Mesenchymal stem cell (in vitro differentiated cells and primary cell): ENCODE data around the gene SECISBP2L. TPM values are rescaled to one million over a fixed set of nuclear protein-coding genes. Genes with fewer than 3 reads are reported as not detected.

Source experiments
- DNase-seq: peaks from one replicate; pipeline ENCODE4 v3.0.0-alpha.2; 2013
- H2AFZ ChIP-seq: one replicate; pipeline ENCODE4 v1.6.1; 2013; ENCODE audit warnings: low read depth, mild to moderate bottlenecking, control low read depth, inconsistent platforms, low read length, moderate library complexity
- H2AK5ac ChIP-seq: 2 replicates; pipeline ENCODE4 v1.6.1; 2013; ENCODE audit warnings: low read length, moderate library complexity, mild to moderate bottlenecking, inconsistent platforms; ENCODE audit not compliant: severe bottlenecking
- H2BK120ac ChIP-seq: one replicate; pipeline ENCODE4 v1.6.1; 2013; ENCODE audit warnings: low read depth, mild to moderate bottlenecking, inconsistent platforms, low read length, moderate library complexity
- H2BK12ac ChIP-seq, 2 experiments: one replicate each; pipeline ENCODE4 v1.6.1; 2013; ENCODE audit warnings: inconsistent platforms in 2 of 2, low read length in 2 of 2, mild to moderate bottlenecking in 2 of 2, moderate library complexity in 2 of 2, control low read depth in 1 of 2
- H2BK15ac ChIP-seq: one replicate; pipeline ENCODE4 v1.6.1; 2013; ENCODE audit warnings: mild to moderate bottlenecking, low read depth, inconsistent platforms; ENCODE audit not compliant: poor library complexity, severe bottlenecking
- H2BK5ac ChIP-seq: 2 replicates; pipeline ENCODE4 v1.6.1; 2013; ENCODE audit warnings: low read depth, mild to moderate bottlenecking, low read length, control low read depth, inconsistent platforms; ENCODE audit not compliant: poor library complexity, severe bottlenecking
- H3K14ac ChIP-seq, 2 experiments: one replicate each; pipeline ENCODE4 v1.6.1; 2013; ENCODE audit warnings: inconsistent platforms in 2 of 2, low read length in 2 of 2, control low read depth in 1 of 2, mild to moderate bottlenecking in 1 of 2, moderate library complexity in 1 of 2
- H3K18ac ChIP-seq, 2 experiments: one replicate each; pipeline ENCODE4 v1.6.1; 2013; ENCODE audit warnings: inconsistent platforms in 2 of 2, low read length in 2 of 2, control low read depth in 1 of 2, low read depth in 1 of 2, mild to moderate bottlenecking in 1 of 2
- H3K23ac ChIP-seq, 2 experiments: one replicate each; pipeline ENCODE4 v1.6.1; 2013; ENCODE audit warnings: inconsistent platforms in 2 of 2, low read length in 2 of 2, mild to moderate bottlenecking in 2 of 2, moderate library complexity in 2 of 2, control low read depth in 1 of 2
- H3K27ac ChIP-seq: 2 replicates; pipeline ENCODE4 v1.5.1; 2013; ENCODE audit warnings: mild to moderate bottlenecking, moderate library complexity, low read length, control low read depth, inconsistent platforms; ENCODE audit not compliant: poor library complexity, severe bottlenecking
- H3K27me3 ChIP-seq, 2 experiments: 2 replicates each; pipeline versions ENCODE4 v1.6.1 to v1.7.0; 2013; ENCODE audit warnings: low read length in 2 of 2, mild to moderate bottlenecking in 2 of 2, moderate library complexity in 2 of 2, control low read depth in 1 of 2, inconsistent platforms in 1 of 2; ENCODE audit not compliant: control insufficient read depth in 1 of 2, insufficient read depth in 1 of 2
- H3K36me3 ChIP-seq, 2 experiments: 2 replicates each; pipeline versions ENCODE4 v1.6.1 to v1.7.0; 2013; ENCODE audit warnings: low read length in 2 of 2, control low read depth in 1 of 2, inconsistent platforms in 1 of 2, low read depth in 1 of 2, mild to moderate bottlenecking in 1 of 2; ENCODE audit not compliant: insufficient read depth in 2 of 2, control insufficient read depth in 1 of 2
- H3K4ac ChIP-seq, 2 experiments: one replicate each; pipeline ENCODE4 v1.6.1; 2013; ENCODE audit warnings: inconsistent platforms in 2 of 2, low read length in 2 of 2, mild to moderate bottlenecking in 2 of 2, moderate library complexity in 2 of 2, control low read depth in 1 of 2, low read depth in 1 of 2
- H3K4me1 ChIP-seq: 2 replicates; pipeline ENCODE4 v1.6.1; 2013; ENCODE audit warnings: low read depth, low read length, control low read depth; ENCODE audit not compliant: control insufficient read depth, insufficient read depth
- H3K4me2 ChIP-seq: 2 replicates; pipeline ENCODE4 v1.6.1; 2013; ENCODE audit warnings: low read length, mild to moderate bottlenecking, inconsistent platforms; ENCODE audit not compliant: poor library complexity, severe bottlenecking
- H3K4me3 ChIP-seq, 2 experiments: 2 replicates each; pipeline versions ENCODE4 v1.5.1 to v1.7.0; 2013; ENCODE audit warnings: low read length in 2 of 2, mild to moderate bottlenecking in 2 of 2, control low read depth in 1 of 2, low read depth in 1 of 2; ENCODE audit not compliant: insufficient read depth in 1 of 2
- H3K79me1 ChIP-seq: replicated peaks from 2 replicates; pipeline ENCODE4 v1.6.1; 2013; ENCODE audit warnings: mild to moderate bottlenecking, control low read depth, low read length, inconsistent platforms; ENCODE audit not compliant: poor library complexity, severe bottlenecking
- H3K9ac ChIP-seq: 2 replicates; pipeline ENCODE4 v1.7.0; 2013; ENCODE audit warnings: mild to moderate bottlenecking, low read length, moderate library complexity
- H3K9me3 ChIP-seq: 2 replicates; pipeline ENCODE4 v1.7.0; 2013; ENCODE audit warnings: mild to moderate bottlenecking, low read length; ENCODE audit not compliant: control insufficient read depth
- H4K8ac ChIP-seq: one replicate; pipeline ENCODE4 v1.6.1; 2013; ENCODE audit warnings: inconsistent platforms, mild to moderate bottlenecking, low read length, moderate library complexity
- H4K91ac ChIP-seq: one replicate; pipeline ENCODE4 v1.6.1; 2013; ENCODE audit warnings: mild to moderate bottlenecking, low read length, inconsistent platforms
- WGBS: methylation state at CpG from one replicate; pipeline ENCODE4 v1.1.7; 2013; ENCODE audit warnings: mixed read lengths; 5-methylcytosine and 5-hydroxymethylcytosine counted together
- small RNA-seq: library from polyadenylated mRNA; stranded (forward); fragments of <200 nt; extraction: miRNeasy Mini kit (QIAGEN cat#:217004); gene quantifications from one replicate; pipeline ENCODE3, GENCODE V24; 2013; ENCODE audit warnings: low read depth

The SECISBP2L gene

DNA sequence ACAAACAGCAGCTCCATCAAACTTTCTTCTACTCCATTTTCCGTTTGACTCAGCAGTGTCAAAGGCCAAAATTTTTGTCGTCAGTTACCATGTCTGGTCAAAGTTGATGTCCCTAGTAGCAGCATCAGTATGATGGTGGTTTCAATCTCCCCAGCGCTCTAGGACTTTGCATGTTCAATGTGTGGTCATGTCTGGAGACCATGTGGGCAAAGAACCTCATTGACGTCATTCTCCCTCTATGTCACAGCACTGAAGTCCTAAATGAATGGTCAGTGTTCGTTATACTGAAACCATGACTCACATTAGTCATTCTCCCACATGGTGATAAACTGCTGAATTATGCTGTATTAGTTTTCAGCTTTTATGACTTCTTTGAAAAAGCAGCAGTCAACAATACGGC lies 105.7 kb downstream of the SECISBP2L start:
- Histone ChIP-seq H3K27me3 (no peaks in the 10 kb centered on the region), H4K8ac (no peak overlapping the region), H3K18ac (no peak overlapping the region), H3K4ac (no peak overlapping the region), H3K4me2 (no peak overlapping the region), H3K9ac (peak overlapping the region; percentile 52), H2AK5ac (no peak overlapping the region), H3K27ac (peak overlapping the region; percentile 33), H2BK120ac (no peak overlapping the region), H4K91ac (no peak overlapping the region), H3K79me1 (peaks cover 1% of the 10 kb centered on the region), H2BK15ac (no peak overlapping the region), H3K4me3 (no peak overlapping the region), H2BK12ac (no peak overlapping the region), H3K4me1 (peaks cover 9% of the 10 kb centered on the region), H2AFZ (no peak overlapping the region), H3K36me3 (no peaks in the 10 kb centered on the region), H2BK5ac (no peak overlapping the region), H3K23ac (no peak overlapping the region), H3K9me3 (no peaks in the 10 kb centered on the region), H3K14ac (no peak overlapping the region)
- 57% methylated on average over 6 of the region's 6 CpGs for WGBS
- peak; percentile 75 for DNase-seq

DNA sequence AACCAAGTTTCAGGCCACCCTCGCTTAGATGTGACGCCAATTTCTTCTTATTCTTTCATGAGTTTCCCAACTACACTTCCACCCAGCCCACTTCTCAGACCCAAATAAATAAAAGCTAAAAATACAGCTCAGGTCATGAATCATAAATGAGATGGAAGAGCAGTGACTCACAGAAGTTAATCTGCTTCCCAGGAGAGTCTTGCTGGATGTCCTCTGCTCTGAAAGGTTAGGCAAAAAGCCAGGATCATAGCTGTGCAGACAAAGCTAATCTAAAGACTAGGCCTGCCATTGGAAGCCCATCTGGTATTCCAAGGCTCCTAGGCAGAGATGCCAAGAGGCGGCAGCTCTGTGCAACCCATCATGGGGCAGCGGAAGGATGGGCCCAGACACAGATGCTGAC lies 106.6 kb downstream of the SECISBP2L start:
- peak overlapping the region; percentile 90 for H2AK5ac ChIP-seq
- H3K14ac ChIP-seq = no peak overlapping the region
- H3K4me1 ChIP-seq = peaks cover 9% of the 10 kb centered on the region
- H3K4me2 ChIP-seq = no peak overlapping the region
- H2BK15ac ChIP-seq = no peak overlapping the region
- no peak overlapping the region for H2BK120ac ChIP-seq
- no peak overlapping the region for H3K9ac ChIP-seq
- WGBS = 87% methylated on average over 4 of the region's 4 CpGs
- H3K36me3 ChIP-seq = no peaks in the 10 kb centered on the region
- H2AFZ ChIP-seq = no peak overlapping the region
- peak overlapping the region; percentile 52 for H3K27ac ChIP-seq
- H3K4me3 ChIP-seq = no peak overlapping the region
- peaks cover 1% of the 10 kb centered on the region for H3K79me1 ChIP-seq
- H3K9me3 ChIP-seq = no peaks in the 10 kb centered on the region
- peak overlapping the region in 1 of 2 experiments; percentile 3 for H3K4ac ChIP-seq
- peak overlapping the region in 1 of 2 experiments; percentile 84 for H3K18ac ChIP-seq
- H4K91ac ChIP-seq = no peak overlapping the region
- peak overlapping the region in 1 of 2 experiments; percentile 69 for H2BK12ac ChIP-seq
- H2BK5ac ChIP-seq = no peak overlapping the region
- H3K23ac ChIP-seq = no peak overlapping the region
- DNase-seq = peak; percentile 77
- H3K27me3 ChIP-seq = no peaks in the 10 kb centered on the region
- no peak overlapping the region for H4K8ac ChIP-seq

Small RNA genes lying within 50 kb of the gene (small RNA-seq; reads per million reads assigned to genes)
- not detected for gene RF00019
